HG03196 (cell line): ENCODE measurements around the gene PTPRN2.

Experiments
- ATAC-seq: cut with Tn5 transposase; IDR thresholded peaks from one replicate; pipeline ENCODE4 v1.9.1; 2021; ENCODE audit not compliant: unreplicated experiment

The PTPRN2 gene

DNA sequence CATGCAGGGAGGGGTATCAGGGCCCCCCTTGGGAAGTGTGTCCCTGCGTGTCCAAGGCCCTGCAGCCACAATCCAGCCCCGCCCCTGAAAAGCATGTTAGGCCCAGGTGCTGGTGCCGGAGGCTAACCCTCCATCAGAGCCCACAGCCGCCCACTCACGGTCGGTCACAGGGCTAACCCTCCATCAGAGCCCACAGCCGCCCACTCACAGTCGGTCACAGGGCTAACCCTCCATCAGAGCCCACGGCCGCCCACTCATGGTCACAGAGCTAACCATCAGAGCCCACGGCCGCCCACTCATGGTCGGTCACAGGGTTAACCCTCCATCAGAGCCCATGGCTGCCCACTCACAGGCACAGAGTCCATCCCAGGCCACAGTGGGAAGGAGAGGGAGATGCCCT, 824.8 kb downstream of the PTPRN2 start:
- no peak for ATAC-seq

DNA sequence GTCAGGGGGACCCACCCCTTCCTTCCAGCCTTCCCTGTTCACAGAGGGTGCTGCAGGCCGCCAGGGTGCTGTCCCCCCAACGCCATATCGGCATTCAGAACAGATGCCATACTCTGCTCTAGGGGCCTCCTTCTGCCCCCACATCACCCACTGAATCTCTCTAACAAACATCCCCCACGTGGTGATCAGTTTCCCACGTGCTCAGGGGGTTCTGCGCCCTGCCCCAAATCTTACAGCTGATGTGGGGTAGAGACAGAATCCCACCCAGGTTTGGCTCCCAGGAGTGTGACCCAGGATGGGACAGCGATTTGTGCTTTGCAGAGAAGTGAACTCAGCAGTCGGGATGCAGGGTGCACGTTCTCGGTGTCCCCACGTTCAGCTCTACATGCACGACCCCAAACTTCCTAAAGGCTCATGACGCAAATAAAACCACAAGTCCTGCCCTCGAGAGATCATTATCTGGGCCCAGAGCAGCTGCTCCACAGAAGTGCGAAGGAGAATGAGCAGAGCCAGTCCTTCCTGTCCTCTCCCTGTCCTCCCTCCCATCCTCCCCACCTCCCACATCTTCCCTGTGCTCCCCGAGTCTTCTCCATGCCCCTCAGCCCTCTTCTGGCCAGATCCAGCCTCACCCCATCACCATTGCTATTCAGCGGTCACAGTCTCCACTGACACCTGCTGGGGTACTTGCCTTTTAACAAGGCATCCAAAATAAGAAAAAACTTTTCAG, 827.5 kb downstream of the PTPRN2 start:
- ATAC-seq = no peak

DNA sequence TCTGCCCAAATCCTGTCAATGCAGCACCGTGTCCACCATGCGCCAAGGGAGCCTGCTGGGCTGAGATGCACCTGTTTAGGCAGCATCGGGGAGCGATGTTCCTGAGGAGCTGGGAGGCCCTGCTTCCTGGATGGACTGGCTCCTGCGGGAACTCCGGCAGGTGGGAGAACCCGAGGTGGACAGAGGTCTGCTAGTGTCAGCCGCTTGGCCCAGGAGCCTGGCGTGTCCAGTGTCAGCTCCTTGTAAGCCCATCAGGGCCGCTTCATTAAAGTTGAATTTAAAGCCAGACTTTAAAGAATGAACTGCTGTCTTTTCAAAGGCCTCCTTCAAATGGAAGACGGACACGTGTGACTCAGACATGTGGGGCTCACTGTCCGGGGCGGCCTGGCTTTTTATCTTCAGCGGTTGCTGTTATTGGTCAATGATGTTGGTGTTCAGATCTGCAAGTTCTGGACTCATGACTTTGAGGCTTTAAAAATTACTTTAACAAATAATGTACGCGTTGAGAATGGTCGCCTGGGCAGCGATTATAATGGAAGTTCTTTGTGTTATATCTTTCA, 828.3 kb downstream of the PTPRN2 start:
- no peak for ATAC-seq

DNA sequence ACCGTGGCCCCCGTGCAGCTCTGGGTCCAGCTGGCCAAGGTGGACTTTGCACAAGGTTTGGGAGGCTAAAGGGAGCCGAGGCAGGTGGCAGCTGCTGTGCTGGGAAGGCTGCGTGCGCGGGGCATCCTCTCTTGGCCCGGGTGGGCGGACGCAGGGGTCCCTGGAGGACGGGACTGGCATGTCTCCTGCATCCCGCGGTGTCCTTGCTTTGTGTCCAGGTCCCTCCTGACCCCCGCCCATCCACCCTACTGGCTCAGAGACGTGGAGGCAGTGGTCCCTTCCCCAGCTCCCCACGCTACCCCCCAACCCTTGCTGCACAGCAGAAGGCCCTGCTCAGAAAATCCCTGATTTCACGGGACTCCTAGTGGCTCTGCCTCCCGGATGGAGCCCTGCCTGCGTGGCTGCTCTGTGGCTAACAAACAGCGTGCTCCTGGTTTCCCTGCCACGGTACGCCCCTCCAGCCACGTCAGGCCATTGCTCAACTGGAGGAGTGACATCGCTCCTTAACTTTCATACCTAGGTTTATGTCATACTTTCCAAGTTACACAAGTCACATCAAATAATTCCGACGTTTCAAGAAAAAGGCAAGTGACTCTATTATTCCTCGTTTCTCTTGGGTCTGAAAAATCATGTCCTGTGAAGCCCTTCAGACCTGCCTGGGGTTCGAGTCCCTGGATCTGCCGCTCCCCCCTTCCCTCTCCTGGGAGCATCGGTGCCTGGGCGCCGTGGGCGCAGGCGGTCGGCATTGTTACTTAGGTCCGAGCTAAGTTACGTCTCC, 829.0 kb downstream of the PTPRN2 start:
- ATAC-seq = no peak

DNA sequence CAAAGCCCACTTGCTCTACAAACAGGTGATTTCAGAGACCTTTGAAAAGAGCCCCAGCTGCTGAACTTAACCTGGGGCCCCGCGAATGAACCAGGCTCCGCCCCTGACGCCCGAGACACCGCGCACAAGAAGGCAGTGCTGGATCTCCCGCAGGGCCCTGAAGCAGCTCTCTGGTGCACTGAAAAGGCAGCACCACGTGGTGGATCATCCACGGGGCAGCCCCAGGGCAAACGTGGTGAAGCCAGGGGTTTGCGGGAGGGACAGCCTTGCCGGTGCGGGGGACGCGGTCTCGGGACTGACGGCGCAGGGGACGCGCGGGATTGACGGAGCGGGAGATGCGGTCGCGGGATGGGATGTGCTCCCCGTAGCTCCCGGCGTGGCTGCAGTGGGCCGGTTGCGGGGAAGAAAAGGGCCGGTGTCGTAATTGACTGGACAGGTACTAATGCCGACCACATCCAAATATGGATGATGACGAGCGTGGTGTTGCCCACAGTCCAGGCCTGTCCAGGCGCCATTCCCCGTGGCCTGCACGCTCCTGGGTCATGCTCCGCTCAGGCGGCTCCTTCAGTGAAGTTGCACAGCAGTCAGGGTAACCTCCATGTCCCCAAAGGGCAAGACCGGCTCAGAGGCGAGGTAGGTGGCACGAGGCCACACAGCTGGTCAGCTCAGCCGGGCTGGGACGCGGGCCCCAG, 829.7 kb downstream of the PTPRN2 start:
- ATAC-seq = no peak

DNA sequence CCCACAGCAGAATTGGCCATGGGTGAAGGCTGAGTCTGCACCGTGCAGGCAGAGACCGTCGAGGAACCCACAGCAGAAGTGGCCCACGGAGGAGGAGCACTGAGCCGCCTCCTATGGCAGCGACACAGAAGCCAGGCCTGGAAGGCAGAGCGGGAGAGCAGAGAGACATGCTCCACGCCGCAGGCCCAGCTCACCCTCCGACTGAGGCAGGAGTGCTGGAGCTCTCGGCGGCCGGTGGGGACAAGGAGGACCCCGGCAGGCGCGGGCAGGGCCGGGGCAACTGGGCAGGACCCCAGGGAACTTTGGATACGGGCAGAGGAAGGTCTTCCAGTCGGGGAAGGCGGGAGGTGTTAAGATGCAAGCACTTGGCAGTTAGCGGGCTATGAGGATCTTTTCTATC, 830.4 kb downstream of the PTPRN2 start:
- no peak for ATAC-seq

DNA sequence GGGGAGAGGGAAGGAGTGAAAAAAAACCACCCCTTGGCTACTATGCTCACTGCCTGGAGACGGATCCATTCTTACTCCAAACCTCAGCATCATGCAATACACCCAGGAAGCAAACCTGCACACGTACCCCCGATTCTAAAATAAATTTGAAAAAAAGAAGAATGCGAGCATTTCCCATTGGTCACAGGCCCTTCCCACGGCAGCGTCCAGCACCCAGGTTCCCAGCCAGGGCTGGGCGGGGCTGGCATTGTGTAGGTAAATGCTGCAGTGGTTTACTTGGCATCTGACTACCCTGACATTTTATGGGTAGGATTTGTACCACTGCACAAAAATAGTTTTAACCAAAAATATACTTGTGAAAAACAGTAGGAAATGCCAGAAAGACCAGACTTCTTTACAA, 831.9 kb downstream of the PTPRN2 start:
- ATAC-seq = no peak

DNA sequence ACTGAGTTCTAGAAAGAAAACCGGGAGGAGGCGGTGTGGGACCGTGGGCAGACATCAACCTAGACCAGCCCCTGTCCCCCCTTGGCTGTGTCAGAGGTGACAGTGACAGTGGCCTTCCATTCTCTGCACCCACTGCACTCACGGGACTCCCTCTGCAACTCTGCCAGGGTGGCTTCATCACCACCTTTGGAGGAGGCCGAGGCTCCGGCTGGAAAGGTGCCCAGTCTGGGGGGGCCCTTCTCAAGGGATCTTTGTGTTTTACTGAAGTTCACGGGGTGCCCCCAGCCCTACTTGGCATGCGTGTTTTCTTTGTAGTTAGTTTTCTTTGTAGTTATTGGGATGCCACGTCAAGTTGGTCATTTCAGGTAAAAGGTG, 833.2 kb downstream of the PTPRN2 start:
- ATAC-seq = no peak

DNA sequence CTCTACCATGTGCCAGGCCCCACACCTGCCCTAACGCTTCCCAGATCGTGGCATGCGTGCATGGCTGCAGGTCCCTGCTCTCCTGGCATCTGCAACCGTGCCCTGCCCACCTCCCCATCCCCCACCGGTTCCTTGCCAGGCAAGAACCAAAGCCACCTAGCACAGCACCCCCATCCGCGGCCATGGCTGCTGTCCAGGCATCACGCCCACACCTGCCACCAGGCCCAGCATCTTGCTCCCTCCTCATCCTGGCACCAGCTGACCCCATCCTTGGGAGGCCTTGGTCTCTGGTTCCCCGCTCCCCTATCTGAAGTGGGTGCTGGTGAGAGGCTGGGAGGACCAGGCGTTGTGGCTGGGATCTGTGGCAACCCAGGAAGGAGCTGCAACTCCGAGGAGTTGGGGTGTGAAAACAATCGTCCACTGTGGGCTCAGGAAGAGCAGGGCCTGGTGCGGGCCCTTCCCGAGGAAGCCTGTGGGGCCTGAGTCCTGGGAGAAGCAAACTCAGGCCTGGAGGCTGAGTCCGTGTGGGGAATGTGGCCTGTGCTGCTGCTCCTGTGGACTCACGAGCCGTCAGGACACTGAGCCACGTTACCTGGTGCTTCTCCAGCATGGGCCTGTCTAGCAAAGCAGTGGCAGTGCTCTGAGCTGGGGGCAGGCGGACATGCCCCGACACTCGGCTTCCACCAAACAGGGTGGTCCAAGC, 833.8 kb downstream of the PTPRN2 start:
- ATAC-seq = no peak

DNA sequence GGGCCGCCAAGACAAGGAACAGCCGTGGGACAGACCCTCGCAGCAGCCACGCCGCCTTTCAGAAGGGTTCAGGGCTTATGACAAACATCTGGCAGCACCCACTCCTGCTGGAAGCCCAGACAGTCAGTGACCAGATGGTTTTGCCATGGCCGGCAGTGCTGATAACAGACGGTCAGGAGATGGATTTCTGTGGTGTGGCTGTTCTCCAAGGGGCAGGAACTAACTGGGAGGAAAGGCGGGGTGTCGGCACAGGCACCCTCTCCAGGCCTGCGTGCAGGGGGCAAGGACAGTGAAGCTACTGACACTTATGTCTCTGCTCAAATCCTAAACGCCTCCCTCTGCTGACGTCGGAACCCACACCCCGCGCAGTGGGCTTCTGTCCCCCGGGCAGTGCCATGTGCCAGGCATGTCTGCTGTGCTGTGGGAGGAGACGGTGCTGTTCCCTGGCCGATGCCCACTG, 834.8 kb downstream of the PTPRN2 start:
- ATAC-seq = no peak

DNA sequence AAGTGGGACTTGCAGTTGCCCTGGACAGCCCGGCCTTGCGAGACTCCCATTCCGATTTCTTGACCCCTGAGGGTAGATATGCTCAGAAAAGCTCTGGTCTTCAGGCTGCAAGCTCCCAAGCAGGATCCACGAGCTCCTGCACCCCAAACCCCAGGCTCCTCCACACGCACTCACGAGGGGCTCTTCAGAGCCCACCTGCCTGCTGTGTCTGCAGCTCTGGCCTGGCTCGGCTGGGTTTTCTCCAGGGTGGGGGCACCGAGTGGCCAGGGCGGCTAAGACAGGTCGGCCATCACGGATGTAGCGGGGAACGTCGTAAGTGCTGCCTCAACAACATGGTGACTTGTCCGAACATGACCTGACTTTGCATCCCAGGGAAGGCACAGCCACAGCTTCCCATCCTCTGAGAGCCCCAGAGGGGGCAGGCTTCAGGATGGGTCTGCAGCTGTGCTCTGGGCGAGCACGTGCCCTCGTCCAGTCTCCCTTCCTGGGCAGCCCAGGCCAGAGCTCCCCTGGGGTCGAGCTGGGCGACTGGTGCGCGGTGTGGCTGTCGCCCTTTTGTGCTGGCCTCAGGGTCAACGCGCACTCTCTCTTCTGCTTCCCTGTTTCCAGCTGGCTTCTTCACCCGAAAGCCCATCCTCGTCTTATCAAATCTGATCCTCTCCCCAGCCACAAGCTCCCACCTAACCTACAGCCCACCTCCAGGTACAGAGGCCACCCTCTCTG, 835.5 kb downstream of the PTPRN2 start:
- ATAC-seq = no peak

DNA sequence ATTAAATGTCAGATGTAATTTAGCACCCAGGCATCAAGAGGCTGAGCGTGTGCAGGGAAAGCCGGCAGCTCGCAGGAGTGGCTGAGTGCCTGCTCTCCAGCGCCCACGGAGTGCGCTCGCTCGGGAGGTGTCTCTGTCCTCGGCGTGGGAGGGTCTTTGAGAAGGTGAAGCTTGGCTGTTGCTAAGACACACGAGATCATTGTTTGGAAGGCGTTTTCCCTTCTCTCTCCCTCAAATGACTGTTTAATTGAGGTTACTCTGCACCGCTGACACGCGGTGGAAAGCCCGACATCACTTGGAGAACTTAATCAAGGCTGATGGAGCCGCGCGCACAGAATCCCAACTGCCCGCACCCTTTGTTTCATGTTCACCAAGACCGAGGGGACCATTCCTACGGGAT, 836.2 kb downstream of the PTPRN2 start:
- no peak for ATAC-seq

DNA sequence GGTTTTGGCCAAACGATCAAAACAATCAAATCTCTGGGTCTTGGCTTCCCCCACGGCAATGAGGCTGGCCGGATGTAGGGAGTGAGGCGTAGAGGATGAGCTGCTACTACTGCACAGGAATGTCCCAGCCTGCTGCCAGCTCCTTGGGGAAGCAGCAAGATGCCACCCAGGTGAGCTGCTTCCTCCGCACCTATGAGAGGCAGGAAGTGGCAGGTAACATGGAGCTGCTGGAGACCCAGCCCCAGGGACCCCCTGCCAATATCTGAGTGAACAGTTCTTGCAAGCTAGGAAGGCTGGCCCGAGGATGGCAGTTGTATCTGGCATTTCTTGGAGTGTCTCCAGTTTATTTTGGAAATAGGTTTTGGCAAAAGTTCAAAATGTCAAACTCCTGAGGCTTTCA, 837.3 kb downstream of the PTPRN2 start:
- ATAC-seq = no peak

DNA sequence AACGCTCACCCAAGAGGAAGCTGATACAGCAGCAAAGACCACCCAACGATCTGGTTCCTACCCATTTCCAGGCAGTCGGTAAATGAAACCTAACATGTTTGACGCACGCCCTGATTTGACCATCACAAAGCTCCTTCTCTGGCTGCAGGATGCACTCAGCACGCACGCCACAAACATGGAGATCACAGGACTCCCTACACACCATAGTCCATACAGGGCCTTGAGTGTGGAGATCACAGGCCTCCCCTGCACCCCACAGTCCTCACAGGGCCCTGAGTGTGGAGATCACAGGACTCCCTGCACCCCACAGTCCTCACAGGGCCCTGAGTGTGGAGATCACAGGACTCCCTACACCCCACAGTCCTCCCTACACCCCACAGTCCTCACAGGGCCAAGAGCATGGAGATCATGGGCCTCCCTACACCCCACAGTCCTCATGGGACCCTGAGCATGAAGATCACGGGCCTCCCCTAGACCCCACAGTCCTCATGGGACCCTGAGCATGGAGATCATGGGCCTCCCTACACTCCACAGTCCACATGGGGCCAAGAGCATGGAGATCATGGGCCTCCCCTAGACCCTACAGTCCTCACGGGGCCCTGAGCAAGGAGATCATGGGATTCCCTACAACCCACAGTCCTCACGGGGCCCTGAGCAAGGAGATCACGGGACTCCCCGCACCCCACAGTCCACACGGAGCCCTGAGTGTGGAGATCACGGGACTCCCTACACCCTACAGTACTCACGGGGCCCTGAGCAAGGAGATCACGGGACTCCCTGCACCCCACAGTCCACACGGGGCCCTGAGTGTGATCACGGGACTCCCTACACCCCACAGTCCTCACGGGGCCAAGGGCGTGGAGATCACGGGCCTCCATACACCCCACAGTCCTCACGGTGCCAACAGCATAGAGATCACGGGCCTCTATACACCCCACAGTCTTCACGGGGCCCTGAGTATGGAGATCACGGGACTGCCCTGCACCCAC, 841.6 kb downstream of the PTPRN2 start:
- no peak for ATAC-seq

DNA sequence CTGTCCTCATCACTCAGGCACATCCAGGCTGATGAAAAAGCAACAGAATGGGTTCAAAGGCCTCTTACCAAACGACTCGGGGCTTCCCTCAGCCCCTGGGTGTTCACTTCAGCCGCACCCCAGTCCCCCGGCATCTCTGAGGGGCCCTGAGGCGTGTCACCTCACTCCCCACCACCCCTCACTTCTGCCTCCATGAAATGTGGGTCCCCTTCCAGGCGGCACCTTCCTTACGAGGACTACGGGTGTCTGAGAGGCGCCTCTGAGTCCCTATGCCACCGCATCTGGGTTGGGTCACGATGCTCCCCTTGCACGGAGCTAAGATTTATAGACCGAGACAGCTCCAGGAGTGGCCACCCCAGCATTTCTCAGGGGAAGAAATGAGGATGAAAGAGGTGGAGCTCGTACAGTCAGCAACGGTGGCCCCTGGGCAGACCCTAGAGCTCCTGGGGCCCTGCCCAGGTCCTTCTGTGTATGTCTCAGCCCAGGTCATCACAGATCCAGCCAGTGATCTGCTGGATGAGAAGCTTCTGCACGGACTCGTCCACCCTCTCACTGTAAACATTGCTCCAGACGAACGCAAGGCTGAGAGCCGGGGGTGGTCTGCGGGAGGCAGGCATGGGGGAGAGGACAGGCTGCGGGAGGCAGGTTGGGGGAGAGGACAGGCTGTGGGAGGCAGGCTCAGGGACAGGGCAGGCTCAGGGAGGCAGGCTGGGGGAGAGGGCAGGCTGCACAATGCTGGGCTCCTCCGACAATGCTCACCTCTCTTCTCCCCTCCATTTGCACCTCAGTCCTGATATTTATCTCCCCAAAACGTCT, 842.6 kb downstream of the PTPRN2 start:
- no peak for ATAC-seq

DNA sequence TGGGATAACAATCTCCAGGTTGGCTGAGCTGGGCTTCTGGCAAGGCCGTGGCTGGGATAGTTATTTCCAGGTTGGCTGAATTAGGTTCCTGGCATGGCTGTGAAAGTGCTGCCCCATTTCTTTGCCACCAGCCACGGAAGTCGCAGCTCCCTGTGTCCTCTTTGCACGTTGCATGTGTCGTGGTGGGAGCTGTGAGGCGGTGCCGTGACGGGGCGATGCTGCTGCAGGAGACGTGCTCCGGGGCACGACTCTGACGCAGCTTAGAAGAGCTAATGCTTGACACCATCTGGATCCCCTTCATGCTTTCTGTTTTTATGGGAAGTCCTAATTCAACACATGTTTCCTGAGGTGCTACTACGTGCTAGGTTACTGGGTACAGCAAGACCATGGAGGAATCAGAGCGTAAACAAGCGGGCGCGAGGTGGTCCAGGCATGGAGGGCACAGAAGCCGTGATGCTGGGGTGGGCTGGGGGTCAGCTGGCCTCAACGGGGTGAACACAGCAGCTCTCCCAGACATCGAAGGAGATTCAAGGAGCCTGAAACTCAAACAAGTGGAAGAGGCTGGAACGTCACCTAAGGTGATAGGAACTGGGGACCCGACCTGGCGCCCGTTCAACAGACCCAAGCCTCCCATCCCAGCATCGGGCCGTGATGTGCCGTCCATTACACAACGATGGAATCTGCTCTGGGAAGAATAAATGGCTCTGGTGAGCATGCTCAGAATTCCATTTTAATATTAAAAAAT, 843.7 kb downstream of the PTPRN2 start:
- ATAC-seq = no peak

DNA sequence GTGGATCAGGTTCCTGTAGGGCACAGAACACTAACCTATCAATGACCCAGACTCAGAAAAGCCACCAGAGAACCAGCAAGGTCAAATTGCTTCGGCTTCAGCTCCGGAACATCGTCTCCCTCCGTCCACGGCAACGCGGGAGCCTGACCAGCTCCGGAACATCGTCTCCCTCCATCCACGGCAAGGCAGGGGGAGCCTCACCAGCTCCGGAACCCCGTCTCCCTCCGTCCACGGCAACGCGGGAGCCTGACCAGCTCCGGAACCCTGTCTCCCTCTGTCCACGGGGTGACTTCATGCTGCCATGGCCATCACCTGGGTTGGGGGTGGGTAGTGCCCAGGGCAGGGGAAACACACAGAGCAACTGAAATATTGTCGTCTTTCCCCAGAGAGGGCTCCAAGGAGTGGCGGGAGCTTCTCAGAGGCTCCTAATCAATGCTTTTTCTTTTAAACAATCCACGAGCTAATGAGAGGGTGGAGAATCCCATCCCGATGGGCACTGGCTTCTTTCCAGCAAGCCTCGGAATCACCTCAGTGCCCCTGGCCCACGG, 847.3 kb downstream of the PTPRN2 start:
- no peak for ATAC-seq
